ENCODE results near the gene ANKRD66.

ANKRD66 gene

GRCh38 chr6:46715141-46715540 is 31.6 kb upstream of the ANKRD66 start:
- TF ChIP-seq REST (IDR thresholded peaks at IDR 0.05; ENCODE audit: insufficient read depth in 1 of 2, low read depth in 2 of 2, low read length in 2 of 2) (no peak), TAF1 (IDR thresholded peaks at IDR 0.05; ENCODE audit: borderline replicate concordance, insufficient read depth, low read length) (no peak)

GRCh38 chr6:46719099-46719498 is 27.6 kb upstream of the ANKRD66 start:
- no peak for TF ChIP-seq POLR2AphosphoS5 (IDR thresholded peaks at IDR 0.05; ENCODE audit: low read depth, low read length)
- TF ChIP-seq REST (IDR thresholded peaks at IDR 0.05; ENCODE audit: insufficient read depth in 1 of 2, low read depth in 2 of 2, low read length in 2 of 2): no peak
- TF ChIP-seq TAF1 (IDR thresholded peaks at IDR 0.05; ENCODE audit: borderline replicate concordance, insufficient read depth, low read length): no peak
- TF ChIP-seq FOXP2 (optimal IDR thresholded peaks at IDR 0.05; ENCODE audit: borderline replicate concordance, extremely low read depth, extremely low read length, insufficient read depth): no peak
- TF ChIP-seq SIN3A (IDR thresholded peaks at IDR 0.05; ENCODE audit: borderline replicate concordance, insufficient read depth, low read length): no peak

- TF ChIP-seq SIN3A (IDR thresholded peaks at IDR 0.05; ENCODE audit: borderline replicate concordance, insufficient read depth, low read length) (no peak), TAF1 (IDR thresholded peaks at IDR 0.05; ENCODE audit: borderline replicate concordance, insufficient read depth, low read length) (no peak), FOXP2 (optimal IDR thresholded peaks at IDR 0.05; ENCODE audit: borderline replicate concordance, extremely low read depth, extremely low read length, insufficient read depth) (no peak), REST (IDR thresholded peaks at IDR 0.05; ENCODE audit: insufficient read depth in 1 of 2, low read depth in 2 of 2, low read length in 2 of 2) (no peak), POLR2AphosphoS5 (IDR thresholded peaks at IDR 0.05; ENCODE audit: low read depth, low read length) (no peak)
Observed at GRCh38 chr6:46720401-46720800, 26.3 kb upstream of the ANKRD66 start.

- no peak for TF ChIP-seq SIN3A (IDR thresholded peaks at IDR 0.05; ENCODE audit: borderline replicate concordance, insufficient read depth, low read length)
- TF ChIP-seq TAF1 (IDR thresholded peaks at IDR 0.05; ENCODE audit: borderline replicate concordance, insufficient read depth, low read length): no peak
- no peak for TF ChIP-seq POLR2AphosphoS5 (IDR thresholded peaks at IDR 0.05; ENCODE audit: low read depth, low read length)
- no peak for TF ChIP-seq REST (IDR thresholded peaks at IDR 0.05; ENCODE audit: insufficient read depth in 1 of 2, low read depth in 2 of 2, low read length in 2 of 2)
- no peak for TF ChIP-seq FOXP2 (optimal IDR thresholded peaks at IDR 0.05; ENCODE audit: borderline replicate concordance, extremely low read depth, extremely low read length, insufficient read depth)
Observed at GRCh38 chr6:46729787-46730326, 16.9 kb upstream of the ANKRD66 start.

GRCh38 chr6:46730921-46731461 is 15.7 kb upstream of the ANKRD66 start:
- TF ChIP-seq POLR2AphosphoS5 (IDR thresholded peaks at IDR 0.05; ENCODE audit: low read depth, low read length) (no peak), TAF1 (IDR thresholded peaks at IDR 0.05; ENCODE audit: borderline replicate concordance, insufficient read depth, low read length) (no peak), SIN3A (IDR thresholded peaks at IDR 0.05; ENCODE audit: borderline replicate concordance, insufficient read depth, low read length) (no peak), REST (IDR thresholded peaks at IDR 0.05; ENCODE audit: insufficient read depth in 1 of 2, low read depth in 2 of 2, low read length in 2 of 2) (no peak), FOXP2 (optimal IDR thresholded peaks at IDR 0.05; ENCODE audit: borderline replicate concordance, extremely low read depth, extremely low read length, insufficient read depth) (no peak)
